ENCODE results near the gene SPRY4. TPM values are rescaled to one million over a fixed set of nuclear protein-coding genes. Genes with fewer than 3 reads are reported as not detected.

Gene SPRY4
- total RNA-seq, 4 donors from 2014 or later, result 8.2 to 19.3 (median 15.7) TPM

DNA sequence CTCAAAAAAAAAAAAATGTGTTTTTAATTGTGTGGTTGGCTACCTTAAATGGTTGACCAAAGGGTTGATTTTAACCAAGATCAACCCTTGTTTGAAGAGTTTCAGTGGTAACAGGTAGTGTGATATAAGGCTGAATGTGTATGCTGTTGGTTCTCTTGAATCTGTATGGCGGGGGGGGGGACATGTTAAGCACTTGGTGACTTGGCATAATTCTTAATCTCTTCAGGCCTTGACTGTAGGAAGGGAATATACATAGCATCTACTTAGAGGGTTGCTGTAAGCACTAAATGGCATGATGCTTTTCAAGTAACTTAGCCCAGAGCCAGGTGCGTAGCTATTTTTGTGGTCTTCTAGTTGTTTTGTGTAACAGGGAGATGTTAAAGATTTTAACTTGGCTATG is 5.6 kb upstream of the SPRY4 start:
- Histone ChIP-seq H3K4me3 (no peak overlapping the region), H3K27ac (no peak overlapping the region), H3K36me3 (no peaks in the 10 kb centered on the region), H3K27me3 (peaks cover 8% of the 10 kb centered on the region), H3K9me3 (no peaks in the 10 kb centered on the region), H3K4me1 (peaks cover 0 to 10% (median 7%) of the 10 kb centered on the region in 4 donors)
- in situ Hi-C loops (cut with MboI; ENCODE audit: low pct_ligation_motif_present in 1 of 4, low pct_unique_long_range_greater_than_20kb in 1 of 4, low sequenced_read_pairs in 3 of 4), result loop anchor here in 1 of 4 donors (25.0 kb wide), 1 partner anchor 318 kb away; the partner anchor contains the start of gene GNPDA1
- intact Hi-C loops (cut with DNase I; ENCODE audit: low total_unique reads), result no loop called here
- DNase-seq, result no peak
- TF ChIP-seq, protein P1, sequence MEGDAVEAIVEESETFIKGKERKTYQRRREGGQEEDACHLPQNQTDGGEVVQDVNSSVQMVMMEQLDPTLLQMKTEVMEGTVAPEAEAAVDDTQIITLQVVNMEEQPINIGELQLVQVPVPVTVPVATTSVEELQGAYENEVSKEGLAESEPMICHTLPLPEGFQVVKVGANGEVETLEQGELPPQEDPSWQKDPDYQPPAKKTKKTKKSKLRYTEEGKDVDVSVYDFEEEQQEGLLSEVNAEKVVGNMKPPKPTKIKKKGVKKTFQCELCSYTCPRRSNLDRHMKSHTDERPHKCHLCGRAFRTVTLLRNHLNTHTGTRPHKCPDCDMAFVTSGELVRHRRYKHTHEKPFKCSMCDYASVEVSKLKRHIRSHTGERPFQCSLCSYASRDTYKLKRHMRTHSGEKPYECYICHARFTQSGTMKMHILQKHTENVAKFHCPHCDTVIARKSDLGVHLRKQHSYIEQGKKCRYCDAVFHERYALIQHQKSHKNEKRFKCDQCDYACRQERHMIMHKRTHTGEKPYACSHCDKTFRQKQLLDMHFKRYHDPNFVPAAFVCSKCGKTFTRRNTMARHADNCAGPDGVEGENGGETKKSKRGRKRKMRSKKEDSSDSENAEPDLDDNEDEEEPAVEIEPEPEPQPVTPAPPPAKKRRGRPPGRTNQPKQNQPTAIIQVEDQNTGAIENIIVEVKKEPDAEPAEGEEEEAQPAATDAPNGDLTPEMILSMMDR (IDR thresholded peaks at IDR 0.05), result no peak
- no peak for TF ChIP-seq EP300 (IDR thresholded peaks at IDR 0.05; ENCODE audit: low read depth)
- no peak for TF ChIP-seq POLR2AphosphoS5 (IDR thresholded peaks at IDR 0.05)
- no peak for TF ChIP-seq POLR2A (IDR thresholded peaks at IDR 0.05)
- 50 to 100% methylated on average over 1 to 2 of the region's 2 CpGs for WGBS, 2 donors (ENCODE audit: low coverage in 1 of 2)

DNA sequence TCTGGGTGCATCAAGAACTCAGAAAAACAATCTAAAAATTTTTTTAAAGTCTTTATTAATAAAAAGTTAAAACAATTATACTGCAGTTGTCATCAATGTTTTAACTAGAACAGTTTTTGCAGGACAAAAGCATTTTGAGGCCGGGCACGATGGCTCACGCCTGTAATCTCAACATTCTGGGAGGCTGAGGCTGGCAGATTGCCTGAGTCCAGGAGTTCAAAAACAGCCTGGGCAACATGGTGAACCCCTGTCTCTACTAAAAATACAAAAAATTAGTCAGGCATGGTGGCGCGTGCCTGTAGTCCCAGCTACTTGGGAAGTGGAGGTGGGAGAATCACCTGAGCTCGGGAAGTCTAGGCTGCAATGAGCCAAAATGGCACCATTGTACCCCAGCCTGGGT is 5.2 kb upstream of the SPRY4 start:
- no peak overlapping the region for H3K27ac ChIP-seq
- no peak for DNase-seq
- intact Hi-C loops (cut with DNase I; ENCODE audit: low total_unique reads), result no loop called here
- no peaks in the 10 kb centered on the region for H3K9me3 ChIP-seq
- peaks cover 0 to 13% (median 11%) of the 10 kb centered on the region in 4 donors for H3K4me1 ChIP-seq
- H3K27me3 ChIP-seq, result peaks cover 8% of the 10 kb centered on the region
- H3K36me3 ChIP-seq, result no peaks in the 10 kb centered on the region
- TF ChIP-seq POLR2AphosphoS5 (IDR thresholded peaks at IDR 0.05), result no peak
- TF ChIP-seq POLR2A (IDR thresholded peaks at IDR 0.05), result no peak
- TF ChIP-seq, protein P1 (IDR thresholded peaks at IDR 0.05), result no peak
- no peak for TF ChIP-seq EP300 (IDR thresholded peaks at IDR 0.05; ENCODE audit: low read depth)
- in situ Hi-C loops (cut with MboI; ENCODE audit: low pct_ligation_motif_present in 1 of 4, low pct_unique_long_range_greater_than_20kb in 1 of 4, low sequenced_read_pairs in 3 of 4), result loop anchor here in 1 of 4 donors (25.0 kb wide), 1 partner anchor 318 kb away; the partner anchor contains the start of gene GNPDA1
- 97% methylated on average over 5 to 6 of the region's 6 CpGs for WGBS, 2 donors (ENCODE audit: low coverage in 1 of 2)
- no peak overlapping the region for H3K4me3 ChIP-seq

DNA sequence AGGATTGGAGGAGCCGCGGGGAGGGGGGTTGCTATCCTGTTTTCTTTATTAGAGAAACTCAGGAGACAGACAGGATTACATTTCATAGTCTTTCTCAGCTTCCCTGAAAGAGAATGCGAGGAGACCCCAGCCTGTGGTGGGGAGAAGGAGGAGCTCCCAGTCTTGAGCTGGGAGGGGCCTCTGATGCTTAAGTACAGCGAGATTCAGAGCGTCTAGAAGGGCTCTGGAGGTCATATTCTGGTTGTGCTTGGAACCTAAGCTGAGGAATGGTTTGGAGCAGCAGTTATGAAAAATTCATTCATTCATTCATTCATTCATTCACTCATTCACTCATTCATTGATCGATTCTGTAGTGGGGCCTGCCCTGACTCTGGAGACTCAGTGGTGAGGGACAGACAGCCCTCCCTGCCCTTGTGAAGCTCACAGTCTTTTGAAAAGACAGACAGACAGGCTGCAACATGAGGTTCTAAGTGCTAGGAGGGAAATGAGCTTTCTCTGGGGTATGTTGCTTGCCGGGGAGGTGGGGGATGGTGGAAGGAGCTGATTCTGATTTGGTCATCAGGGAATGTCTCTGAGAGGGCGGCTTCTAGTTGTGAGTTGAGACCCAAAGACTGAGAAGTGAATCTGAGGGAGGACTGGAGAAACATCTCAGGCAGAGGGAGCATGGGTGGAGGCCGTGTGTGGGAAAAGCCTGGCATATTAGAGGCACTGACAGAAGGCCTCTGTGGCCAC is 2.5 kb upstream of the SPRY4 start:
- peaks cover 0 to 35% (median 31%) of the 10 kb centered on the region in 4 donors for H3K4me1 ChIP-seq
- peaks cover 15% of the 10 kb centered on the region for H3K27me3 ChIP-seq
- TF ChIP-seq EP300 (IDR thresholded peaks at IDR 0.05; ENCODE audit: low read depth) (no peak), POLR2AphosphoS5 (IDR thresholded peaks at IDR 0.05) (no peak), POLR2A (IDR thresholded peaks at IDR 0.05) (no peak)
- TF ChIP-seq, protein P1 (IDR thresholded peaks at IDR 0.05), result no peak
- no peaks in the 10 kb centered on the region for H3K9me3 ChIP-seq
- peak overlapping the region; percentile 90 to 91 (median 90) for H3K27ac ChIP-seq
- no peak for DNase-seq
- WGBS, 2 donors (ENCODE audit: low coverage in 1 of 2), result 61 to 74% methylated on average over 4 to 9 of the region's 9 CpGs
- no peak overlapping the region for H3K4me3 ChIP-seq
- no peaks in the 10 kb centered on the region for H3K36me3 ChIP-seq
- in situ Hi-C loops (cut with MboI; ENCODE audit: low pct_ligation_motif_present in 1 of 4, low pct_unique_long_range_greater_than_20kb in 1 of 4, low sequenced_read_pairs in 3 of 4), result loop anchor here in 1 of 4 donors (25.0 kb wide), 1 partner anchor 315 kb away; the partner anchor contains the start of gene GNPDA1
- intact Hi-C loops (cut with DNase I; ENCODE audit: low total_unique reads), result no loop called here

DNA sequence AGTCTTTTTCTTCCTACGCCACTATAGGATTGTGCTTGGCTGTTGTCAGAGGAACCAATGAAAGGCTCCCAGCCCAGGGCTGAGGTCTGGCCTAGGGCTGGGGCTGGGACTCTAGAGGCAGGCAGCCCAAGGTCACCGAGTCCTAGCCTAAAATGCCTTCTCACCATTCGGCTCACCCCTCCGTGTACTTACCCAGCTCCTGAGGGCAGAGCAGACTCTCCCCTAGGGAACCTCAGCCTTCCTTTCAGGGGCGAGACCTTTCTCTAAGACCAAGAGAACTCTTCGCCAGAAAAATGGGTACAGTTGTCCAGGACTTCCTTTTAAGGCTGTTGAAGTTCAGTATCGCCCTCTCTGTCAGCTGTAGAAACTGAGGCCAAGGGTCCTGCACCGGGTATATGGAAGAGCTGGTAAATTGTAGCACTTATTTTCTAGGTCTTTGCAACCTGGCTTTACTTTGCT is 1.7 kb upstream of the SPRY4 start:
- Histone ChIP-seq H3K4me3 (no peak overlapping the region), H3K27me3 (peaks cover 15% of the 10 kb centered on the region), H3K27ac (peak overlapping the region; percentile 90 to 91 (median 90)), H3K36me3 (no peaks in the 10 kb centered on the region), H3K9me3 (no peaks in the 10 kb centered on the region), H3K4me1 (peaks cover 0 to 41% (median 34%) of the 10 kb centered on the region in 4 donors)
- TF ChIP-seq POLR2A (IDR thresholded peaks at IDR 0.05), result no peak
- no peak for TF ChIP-seq POLR2AphosphoS5 (IDR thresholded peaks at IDR 0.05)
- TF ChIP-seq, protein P1 (IDR thresholded peaks at IDR 0.05), result no peak
- TF ChIP-seq EP300 (IDR thresholded peaks at IDR 0.05; ENCODE audit: low read depth), result no peak
- in situ Hi-C loops (cut with MboI; ENCODE audit: low pct_ligation_motif_present in 1 of 4, low pct_unique_long_range_greater_than_20kb in 1 of 4, low sequenced_read_pairs in 3 of 4) (loop anchor here in 1 of 4 donors (25.0 kb wide), 1 partner anchor 314 kb away; the partner anchor contains the start of gene GNPDA1), intact Hi-C loops (cut with DNase I; ENCODE audit: low total_unique reads) (no loop called here)
- 74% methylated on average over 8 of the region's 8 CpGs; no CpG with 5 or more reads in 1 of the 2 donors for WGBS, 2 donors (ENCODE audit: low coverage in 1 of 2)
- DNase-seq, result no peak
